ENCODE measurements around the gene FOXP1. TPM values are rescaled to one million over a fixed set of nuclear protein-coding genes. Genes with fewer than 3 reads are reported as not detected.

The FOXP1 gene
- polyA plus RNA-seq, 1 donor from 2014 or later: 5.6 TPM

GRCh38 chr3:71355037-71355436 lies 228.5 kb downstream of the FOXP1 start:
- H4K20me1 ChIP-seq (ENCODE audit: insufficient read depth): no peaks in the 10 kb centered on the region
- no peak overlapping the region for H2AFZ ChIP-seq (ENCODE audit: low read depth, low read length)
- no peaks in the 10 kb centered on the region for H3F3A ChIP-seq (ENCODE audit: insufficient read depth, low read length, poor library complexity, severe bottlenecking)
- H3K9me3 ChIP-seq (ENCODE audit: low read length): no peaks in the 10 kb centered on the region
- H3K36me3 ChIP-seq (ENCODE audit: insufficient read depth, low read length): no peaks in the 10 kb centered on the region
- H3K27me3 ChIP-seq (ENCODE audit: insufficient read depth, low read depth, low read length): no peaks in the 10 kb centered on the region
- no peak overlapping the region for H3K4me3 ChIP-seq (ENCODE audit: low read length)
- H3K27ac ChIP-seq (ENCODE audit: low read length): no peak overlapping the region
- TF ChIP-seq MXI1 (conservative IDR thresholded peaks at IDR 0.05; ENCODE audit: poor library complexity, severe bottlenecking): no peak
- TF ChIP-seq EP300 (conservative IDR thresholded peaks at IDR 0.05; ENCODE audit: poor library complexity, severe bottlenecking): no peak
- no peak for TF ChIP-seq REST (IDR thresholded peaks at IDR 0.05; ENCODE audit: borderline replicate concordance)
- no peak for TF ChIP-seq RAD21 (conservative IDR thresholded peaks at IDR 0.05)
- TF ChIP-seq EZH2 (IDR thresholded peaks at IDR 0.05; ENCODE audit: borderline replicate concordance, insufficient read depth, low read length, poor library complexity, severe bottlenecking): no peak
- TF ChIP-seq TAF1 (IDR thresholded peaks at IDR 0.05; ENCODE audit: low read depth): no peak
- H3K79me2 ChIP-seq (replicated peaks; ENCODE audit: insufficient read depth, low read length): no peaks in the 10 kb centered on the region
- H3K9me2 ChIP-seq (ENCODE audit: insufficient read depth, low read length): no peaks in the 10 kb centered on the region
- H3K4me2 ChIP-seq (ENCODE audit: low read length): no peak overlapping the region
- H3K9ac ChIP-seq (ENCODE audit: low read length): no peak overlapping the region

GRCh38 chr3:71351403-71352149 lies 232.0 kb downstream of the FOXP1 start:
- H3K36me3 ChIP-seq (ENCODE audit: insufficient read depth, low read length): no peaks in the 10 kb centered on the region
- H4K20me1 ChIP-seq (ENCODE audit: insufficient read depth): no peaks in the 10 kb centered on the region
- H3K79me2 ChIP-seq (replicated peaks; ENCODE audit: insufficient read depth, low read length): no peaks in the 10 kb centered on the region

More at GRCh38 chr3:71351403-71352149, 232.0 kb downstream of the FOXP1 start:
- H2AFZ ChIP-seq (ENCODE audit: low read depth, low read length): no peak overlapping the region
- H3K9me2 ChIP-seq (ENCODE audit: insufficient read depth, low read length): no peaks in the 10 kb centered on the region
- H3K27me3 ChIP-seq (ENCODE audit: insufficient read depth, low read depth, low read length): no peaks in the 10 kb centered on the region
- no peak overlapping the region for H3K4me2 ChIP-seq (ENCODE audit: low read length)
- no peaks in the 10 kb centered on the region for H3K9me3 ChIP-seq (ENCODE audit: low read length)
- no peaks in the 10 kb centered on the region for H3F3A ChIP-seq (ENCODE audit: insufficient read depth, low read length, poor library complexity, severe bottlenecking)
- H3K4me3 ChIP-seq (ENCODE audit: low read length): no peak overlapping the region
- no peak overlapping the region for H3K27ac ChIP-seq (ENCODE audit: low read length)
- TF ChIP-seq TAF1 (IDR thresholded peaks at IDR 0.05; ENCODE audit: low read depth) (no peak), EZH2 (IDR thresholded peaks at IDR 0.05; ENCODE audit: borderline replicate concordance, insufficient read depth, low read length, poor library complexity, severe bottlenecking) (no peak), EP300 (conservative IDR thresholded peaks at IDR 0.05; ENCODE audit: poor library complexity, severe bottlenecking) (no peak), SMC3 (conservative IDR thresholded peaks at IDR 0.05; ENCODE audit: poor library complexity) (no peak), RAD21 (conservative IDR thresholded peaks at IDR 0.05) (no peak), CTCF (IDR thresholded peaks at IDR 0.05; ENCODE audit: poor library complexity, severe bottlenecking) (no peak), POLR2AphosphoS5 (IDR thresholded peaks at IDR 0.05) (no peak), MXI1 (conservative IDR thresholded peaks at IDR 0.05; ENCODE audit: poor library complexity, severe bottlenecking) (no peak), REST (IDR thresholded peaks at IDR 0.05; ENCODE audit: borderline replicate concordance) (no peak)
- no peak overlapping the region for H3K9ac ChIP-seq (ENCODE audit: low read length)
